ENCODE measurements around the gene GJC2. TPM values are rescaled to one million over a fixed set of nuclear protein-coding genes. Genes with fewer than 3 reads are reported as not detected.
A peak's percentile ranks its signal among the peaks of the same experiment; 100 is the strongest.

The GJC2 gene
- total RNA-seq, 1 donor from 2014 or later = 0.65 TPM

DNA sequence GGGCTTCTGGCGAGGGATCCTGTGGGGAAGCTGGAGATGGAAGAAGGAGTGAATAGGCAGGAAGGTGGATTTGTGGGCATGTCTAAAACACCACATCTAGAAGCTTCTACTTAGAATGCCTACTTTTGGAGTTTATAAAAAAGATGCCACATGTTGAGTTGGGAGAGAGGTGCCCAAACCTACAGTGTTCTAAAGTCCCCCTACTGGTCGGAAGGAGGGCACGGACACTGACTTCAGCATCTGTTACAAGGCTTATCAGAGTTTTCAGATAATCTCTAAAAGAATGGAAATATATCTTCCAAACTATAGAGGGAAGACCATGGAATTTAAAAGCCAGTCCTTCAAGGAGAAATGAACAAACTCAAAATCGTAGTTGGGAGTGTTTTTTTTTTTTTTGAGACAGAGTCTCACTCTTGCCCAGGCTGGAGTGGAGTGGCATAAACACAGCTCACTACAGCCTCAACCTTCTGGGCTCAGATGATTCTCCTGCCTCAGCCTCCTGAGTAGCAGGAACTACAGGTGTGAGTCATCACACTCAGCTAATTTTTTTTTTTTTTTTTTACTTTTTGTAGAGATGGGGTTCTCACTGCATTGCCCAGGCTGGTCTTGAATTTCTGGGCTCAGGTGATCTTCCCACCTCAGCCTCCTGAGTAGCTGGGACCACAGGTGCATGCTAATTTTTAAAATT lies 30.7 kb downstream of the GJC2 start:
- H3K4me1 Mint-ChIP-seq = peaks cover 13% of the 10 kb centered on the region
- DNase-seq (ENCODE audit: low read depth, low spot score) = no peak
- no peaks in the 10 kb centered on the region for H3K9me3 Mint-ChIP-seq
- no peak overlapping the region for H3K27ac Mint-ChIP-seq (ENCODE audit: unreplicated experiment)
- H3K4me3 Mint-ChIP-seq = no peak overlapping the region
- no peaks in the 10 kb centered on the region for H3K36me3 Mint-ChIP-seq (ENCODE audit: low read depth)
- H3K27me3 Mint-ChIP-seq (ENCODE audit: low read depth) = no peaks in the 10 kb centered on the region
- peak; percentile 55 for TF ChIP-seq CTCF (conservative IDR thresholded peaks at IDR 0.05)

GRCh38 chr1:228180959-228181644 lies 31.4 kb downstream of the GJC2 start:
- no peaks in the 10 kb centered on the region for H3K27me3 Mint-ChIP-seq (ENCODE audit: low read depth)
- H3K4me3 Mint-ChIP-seq = no peak overlapping the region
- DNase-seq (ENCODE audit: low read depth, low spot score) = no peak
- H3K27ac Mint-ChIP-seq (ENCODE audit: unreplicated experiment) = peak overlapping the region; percentile 27
- no peak for TF ChIP-seq CTCF (conservative IDR thresholded peaks at IDR 0.05)
- no peaks in the 10 kb centered on the region for H3K9me3 Mint-ChIP-seq
- peaks cover 13% of the 10 kb centered on the region for H3K4me1 Mint-ChIP-seq
- no peaks in the 10 kb centered on the region for H3K36me3 Mint-ChIP-seq (ENCODE audit: low read depth)

- H3K4me1 Mint-ChIP-seq = peaks cover 13% of the 10 kb centered on the region
- no peak for DNase-seq (ENCODE audit: low read depth, low spot score)
- H3K27ac Mint-ChIP-seq (ENCODE audit: unreplicated experiment) = peak overlapping the region; percentile 27
- H3K36me3 Mint-ChIP-seq (ENCODE audit: low read depth) = no peaks in the 10 kb centered on the region
- no peaks in the 10 kb centered on the region for H3K9me3 Mint-ChIP-seq
- TF ChIP-seq CTCF (conservative IDR thresholded peaks at IDR 0.05) = no peak
- H3K27me3 Mint-ChIP-seq (ENCODE audit: low read depth) = no peaks in the 10 kb centered on the region
- H3K4me3 Mint-ChIP-seq = no peak overlapping the region
Measured at GRCh38 chr1:228181645-228182034, 31.9 kb downstream of the GJC2 start.

DNA sequence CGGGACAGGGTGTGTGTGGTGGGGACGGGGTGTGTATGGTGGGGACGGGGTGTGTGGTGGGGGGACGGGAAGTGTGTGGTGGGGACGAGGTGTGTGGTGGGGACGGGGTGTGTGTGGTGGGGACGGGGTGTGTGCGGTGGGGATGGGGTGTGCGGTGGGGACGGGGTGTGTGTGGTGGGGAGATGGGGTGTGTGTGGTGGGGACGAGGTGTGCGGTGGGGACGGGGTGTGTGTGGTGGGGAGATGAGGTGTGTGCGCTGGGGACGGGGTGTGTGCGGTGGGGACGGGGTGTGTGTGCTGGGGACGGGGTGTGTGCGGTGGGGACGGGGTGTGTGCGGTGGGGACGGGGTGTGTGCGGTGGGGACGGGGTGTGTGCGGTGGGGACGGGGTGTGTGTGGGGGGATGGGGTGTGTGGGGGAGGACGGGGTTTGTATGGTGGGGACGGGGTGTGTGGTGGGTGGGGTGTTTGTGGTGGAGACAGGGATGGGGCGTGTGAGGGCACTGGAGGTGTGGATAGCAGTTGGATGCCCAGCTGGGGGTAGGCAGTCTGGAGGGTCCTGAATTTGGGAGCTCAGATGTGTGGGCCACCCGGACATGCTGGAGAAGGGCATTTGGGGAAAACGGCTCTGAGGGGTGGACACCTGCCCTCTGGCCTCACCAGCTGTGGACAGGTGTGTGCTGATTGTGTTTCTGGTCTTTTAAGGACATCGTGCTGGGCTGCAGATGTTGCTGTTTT lies 32.7 kb downstream of the GJC2 start:
- TF ChIP-seq CTCF (conservative IDR thresholded peaks at IDR 0.05) = no peak
- Mint-ChIP-seq H3K4me1 (peaks cover 13% of the 10 kb centered on the region), H3K4me3 (no peak overlapping the region), H3K27me3 (ENCODE audit: low read depth) (no peaks in the 10 kb centered on the region), H3K9me3 (no peaks in the 10 kb centered on the region), H3K27ac (ENCODE audit: unreplicated experiment) (no peak overlapping the region), H3K36me3 (ENCODE audit: low read depth) (no peaks in the 10 kb centered on the region)
- DNase-seq (ENCODE audit: low read depth, low spot score) = no peak

- Mint-ChIP-seq H3K27me3 (ENCODE audit: low read depth) (no peaks in the 10 kb centered on the region), H3K4me3 (no peak overlapping the region), H3K9me3 (no peaks in the 10 kb centered on the region), H3K4me1 (peaks cover 13% of the 10 kb centered on the region), H3K36me3 (ENCODE audit: low read depth) (peaks cover 3% of the 10 kb centered on the region), H3K27ac (ENCODE audit: unreplicated experiment) (peak overlapping the region; percentile 71)
- DNase-seq (ENCODE audit: low read depth, low spot score) = no peak
- TF ChIP-seq CTCF (conservative IDR thresholded peaks at IDR 0.05) = no peak
Measured at GRCh38 chr1:228184152-228184551, 34.4 kb downstream of the GJC2 start.

Data from neural crest cell (in vitro differentiated cells).